HG03097 (cell line): ENCODE measurements around the gene ACTA2.

Experiments
- ATAC-seq: cut with Tn5 transposase; IDR thresholded peaks from one replicate; pipeline ENCODE4 v1.9.1; 2021; ENCODE audit not compliant: unreplicated experiment, low FRiP score

Gene ACTA2

GRCh38 chr10:88896994-88897853, 55.3 kb downstream of the ACTA2 start:
- ATAC-seq, result no peak

GRCh38 chr10:88896372-88896993, 56.1 kb downstream of the ACTA2 start:
- no peak for ATAC-seq

GRCh38 chr10:88895250-88895649, 57.3 kb downstream of the ACTA2 start:
- ATAC-seq, result no peak

DNA sequence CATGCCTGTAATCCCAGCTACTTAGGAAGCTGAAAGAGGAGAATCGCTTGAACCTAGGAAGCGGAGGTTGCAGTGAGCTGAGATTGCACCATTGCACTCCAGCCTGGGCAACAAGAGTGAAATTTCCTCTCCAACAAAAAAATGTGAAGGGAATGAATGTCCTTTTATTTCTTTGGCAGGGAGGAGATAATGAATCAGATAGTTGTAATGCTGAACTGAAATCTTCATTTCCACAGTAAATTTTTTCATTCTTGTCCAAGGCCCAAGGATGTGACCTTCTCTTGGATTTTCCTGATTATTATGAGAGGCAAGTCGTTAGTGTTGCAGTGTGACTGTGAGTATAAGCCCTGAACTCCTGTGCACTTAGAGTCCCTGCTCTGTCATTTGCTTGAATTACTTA, 59.0 kb downstream of the ACTA2 start:
- ATAC-seq, result no peak

DNA sequence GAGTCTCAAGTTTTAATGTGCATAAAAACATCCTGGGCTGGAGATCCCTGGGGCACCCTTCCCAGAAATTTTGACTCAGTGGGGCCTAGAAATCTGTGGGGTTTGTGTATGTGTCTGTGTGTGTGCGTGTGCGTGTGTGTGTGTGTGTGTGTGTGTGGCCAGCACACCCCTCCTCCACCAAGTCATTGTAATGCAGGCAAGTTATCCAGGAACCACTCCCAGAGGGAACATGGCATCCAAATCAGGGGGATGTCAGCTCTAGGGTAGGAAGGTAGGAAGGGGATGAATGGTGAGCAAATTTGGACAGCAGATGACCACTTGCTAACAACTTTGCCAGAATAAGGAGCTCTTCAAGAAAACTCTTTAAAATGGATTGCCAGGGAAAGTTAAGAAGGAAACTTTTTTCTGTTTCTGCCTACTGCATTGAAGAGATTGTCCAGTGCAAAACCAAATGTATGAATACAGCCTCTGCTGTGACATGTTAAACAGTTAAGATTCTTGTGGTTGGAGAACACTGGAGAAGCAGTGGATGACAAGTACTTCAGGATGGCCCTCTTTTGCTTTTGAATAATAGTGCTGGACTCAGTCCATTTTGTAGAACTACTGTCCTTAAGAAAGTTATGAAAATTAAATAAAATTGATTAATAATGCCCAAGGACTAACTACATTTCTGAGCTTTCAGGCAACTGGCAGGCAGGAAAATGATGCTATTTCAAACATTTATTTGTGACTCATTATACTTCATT, 60.2 kb downstream of the ACTA2 start:
- no peak for ATAC-seq

DNA sequence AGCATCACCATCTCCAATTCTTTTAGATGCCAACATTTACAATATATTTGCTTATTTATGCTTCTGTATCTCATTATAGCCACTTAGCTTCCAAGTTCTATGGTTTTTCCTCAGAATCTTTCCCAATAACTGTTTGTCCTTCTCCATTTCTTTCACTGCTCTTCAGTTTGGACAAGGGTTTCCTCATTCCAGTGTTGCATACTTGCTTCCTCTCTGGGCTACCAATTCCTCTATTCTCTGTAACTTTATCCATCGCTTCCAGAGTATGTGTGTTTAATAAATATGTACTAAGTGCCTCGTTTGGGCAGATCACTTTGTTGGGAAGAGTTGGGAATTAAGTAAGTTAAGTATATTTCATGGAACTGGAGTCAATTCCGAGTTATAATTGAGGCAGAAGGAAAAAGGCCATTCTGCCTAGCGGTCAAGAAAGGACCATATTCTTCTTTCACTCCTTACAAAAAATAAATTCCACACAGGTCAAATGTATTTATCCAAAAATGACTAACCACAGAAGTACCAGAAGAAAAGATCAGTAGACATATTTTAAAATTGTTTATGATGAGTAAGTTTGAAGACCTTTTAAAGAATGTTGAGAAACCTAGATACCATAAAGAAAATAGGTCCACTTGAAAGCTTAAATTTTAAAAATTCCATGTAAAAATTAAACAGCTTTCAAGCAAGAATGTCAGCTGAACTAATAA, 61.7 kb downstream of the ACTA2 start:
- no peak for ATAC-seq

DNA sequence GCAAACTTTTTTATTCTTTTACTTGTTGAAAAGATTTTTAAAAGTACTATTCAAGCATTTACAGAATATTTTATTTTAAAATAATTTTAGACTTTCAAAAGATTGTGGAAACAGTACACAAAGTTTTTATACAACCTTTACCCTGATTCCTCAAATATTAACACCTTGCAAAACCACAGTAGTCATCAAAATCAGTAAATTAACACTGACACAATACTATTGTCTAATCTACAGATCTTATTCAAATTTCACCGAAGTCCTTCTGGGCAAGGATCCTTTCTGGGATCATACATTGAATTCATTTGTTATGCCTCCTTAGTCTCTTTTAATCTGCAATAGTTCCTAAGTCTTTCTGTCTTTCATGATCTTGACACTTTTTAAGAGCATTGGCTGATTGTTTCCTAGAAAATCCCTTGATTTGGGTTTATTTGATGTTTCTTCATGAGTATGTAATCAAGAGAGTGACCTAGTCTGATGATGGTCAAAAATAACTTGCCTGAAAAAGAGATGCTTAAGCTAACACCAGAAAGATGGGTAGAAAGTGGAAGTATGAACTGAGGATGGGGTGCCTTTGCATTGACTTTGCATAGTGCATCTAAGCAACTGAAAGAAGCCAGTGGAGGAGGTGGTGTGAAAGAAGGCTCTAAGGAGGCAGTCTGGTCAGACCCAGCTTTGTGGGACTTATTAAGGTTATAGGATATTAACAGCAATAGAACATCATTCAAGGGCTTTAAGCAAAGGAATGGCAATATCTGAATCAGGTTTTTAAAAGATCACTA, 62.8 kb downstream of the ACTA2 start:
- ATAC-seq, result peak; percentile 44

GRCh38 chr10:88888810-88889445, 63.6 kb downstream of the ACTA2 start:
- no peak for ATAC-seq

DNA sequence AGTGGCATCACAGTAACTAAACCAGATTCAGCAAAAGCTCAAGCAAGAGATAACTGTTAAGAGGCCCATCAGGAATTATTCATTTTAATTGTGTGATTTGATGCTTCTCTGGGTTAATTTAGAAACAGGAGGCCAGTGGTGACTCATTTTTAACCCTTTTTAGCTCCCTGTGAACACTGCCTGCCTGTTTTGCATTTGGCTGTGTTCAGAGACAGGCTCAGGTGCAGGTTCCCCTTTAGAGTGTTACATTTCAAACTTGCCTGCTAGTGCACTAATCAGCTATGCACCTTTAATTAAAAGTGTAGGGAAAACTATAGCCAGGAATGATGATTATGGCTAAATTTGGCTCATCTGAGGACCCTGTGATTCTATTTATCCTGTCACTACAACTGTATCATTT, 66.0 kb downstream of the ACTA2 start:
- no peak for ATAC-seq
